Gastrocnemius medialis (tissue), 4 donors: ENCODE measurements around the gene LRRC10.

ENCODE experiments used
- POLR2A ChIP-seq, 2 donors: fragments of 450-650 bp; IDR thresholded peaks; one replicate each; pipeline ENCODE4 v1.6.1; 2017; ENCODE audit warnings: antibody characterized with exemption in 2 of 2, mild to moderate bottlenecking in 2 of 2, moderate library complexity in 2 of 2
- TF ChIP-seq, protein P1 (sequence below), 5 experiments: fragments of 450-650 bp in 3 of 5; fragments of 200-600 bp in 2 of 5; sonication (generic) in 2 of 5; IDR thresholded peaks in 4 of 5; conservative IDR thresholded peaks in 1 of 5; 1 replicate in 4 of 5; 2 replicates in 1 of 5; pipeline ENCODE4 v1.5.1; 2016 to 2019; ENCODE audit warnings: antibody characterized with exemption in 5 of 5, mild to moderate bottlenecking in 3 of 5, moderate library complexity in 3 of 5

DNA sequence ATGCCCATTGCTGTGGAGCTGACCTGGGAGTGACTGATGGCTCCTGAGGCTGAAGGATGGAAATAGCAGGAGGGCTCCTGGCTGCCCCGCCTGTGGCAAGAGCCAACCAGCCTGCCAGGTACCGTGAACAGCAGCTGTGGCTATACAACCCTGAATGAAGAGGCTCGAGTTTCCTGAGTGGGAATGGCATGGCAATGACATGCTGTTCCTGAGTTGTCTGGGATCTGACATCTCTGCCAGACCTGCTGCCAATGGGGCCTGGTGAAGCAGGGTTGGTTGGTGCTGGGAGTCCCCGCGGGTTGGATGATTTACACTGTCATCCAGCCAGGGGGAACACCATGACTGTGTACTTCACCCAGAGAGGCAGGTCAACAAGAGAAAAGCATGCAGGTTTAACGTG, 31.8 kb upstream of the LRRC10 start:
- TF ChIP-seq, protein P1, sequence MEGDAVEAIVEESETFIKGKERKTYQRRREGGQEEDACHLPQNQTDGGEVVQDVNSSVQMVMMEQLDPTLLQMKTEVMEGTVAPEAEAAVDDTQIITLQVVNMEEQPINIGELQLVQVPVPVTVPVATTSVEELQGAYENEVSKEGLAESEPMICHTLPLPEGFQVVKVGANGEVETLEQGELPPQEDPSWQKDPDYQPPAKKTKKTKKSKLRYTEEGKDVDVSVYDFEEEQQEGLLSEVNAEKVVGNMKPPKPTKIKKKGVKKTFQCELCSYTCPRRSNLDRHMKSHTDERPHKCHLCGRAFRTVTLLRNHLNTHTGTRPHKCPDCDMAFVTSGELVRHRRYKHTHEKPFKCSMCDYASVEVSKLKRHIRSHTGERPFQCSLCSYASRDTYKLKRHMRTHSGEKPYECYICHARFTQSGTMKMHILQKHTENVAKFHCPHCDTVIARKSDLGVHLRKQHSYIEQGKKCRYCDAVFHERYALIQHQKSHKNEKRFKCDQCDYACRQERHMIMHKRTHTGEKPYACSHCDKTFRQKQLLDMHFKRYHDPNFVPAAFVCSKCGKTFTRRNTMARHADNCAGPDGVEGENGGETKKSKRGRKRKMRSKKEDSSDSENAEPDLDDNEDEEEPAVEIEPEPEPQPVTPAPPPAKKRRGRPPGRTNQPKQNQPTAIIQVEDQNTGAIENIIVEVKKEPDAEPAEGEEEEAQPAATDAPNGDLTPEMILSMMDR (IDR thresholded peaks at IDR 0.05 in 4 of 5, conservative IDR thresholded peaks at IDR 0.05 in 1 of 5): no peak
- TF ChIP-seq POLR2A (IDR thresholded peaks at IDR 0.05): peak in 1 of 2 donors; percentile 60
